H1 (cell line): ENCODE results near the gene DIP2C.
"Not testable (repeated sequence)": the region's sequence is repeated elsewhere in the genome, so short reads cannot be mapped to it uniquely, and the experiment has no call there.

Experiments used
- BRCA1 ChIP-seq: IDR thresholded peaks from 2 replicates; pipeline ENCODE4 v1.6.1; 2012; ENCODE audit warnings: low read depth, low read length, improper control_type of control experiment
- CREB1 ChIP-seq: IDR thresholded peaks from 2 replicates; pipeline ENCODE4 v1.6.1; 2012; ENCODE audit warnings: inconsistent platforms
- NRF1 ChIP-seq: IDR thresholded peaks from 2 replicates; pipeline ENCODE4 v1.6.1; 2011; ENCODE audit warnings: mild to moderate bottlenecking, low read depth, low read length, improper control_type of control experiment
- SAP30 ChIP-seq: fragments of 300-600 bp; sonication (generic); IDR thresholded peaks from 2 replicates; pipeline ENCODE4 v1.7.1; 2012; ENCODE audit warnings: low read length, moderate library complexity, mild to moderate bottlenecking, inconsistent platforms; ENCODE audit not compliant: insufficient read depth, insufficient replicate concordance
- SIN3A ChIP-seq, 2 experiments: IDR thresholded peaks in 1 of 2; conservative IDR thresholded peaks in 1 of 2; 2 replicates each; pipeline ENCODE4 v1.6.1; 2011 to 2012; ENCODE audit warnings: low read length in 2 of 2, improper control_type of control experiment in 1 of 2, low read depth in 1 of 2, mild to moderate bottlenecking in 1 of 2
- SRF ChIP-seq: IDR thresholded peaks from 2 replicates; pipeline ENCODE4 v1.6.1; 2011; ENCODE audit warnings: mild to moderate bottlenecking, low read depth, low read length, moderate library complexity
- TF ChIP-seq, protein P1 (sequence below), 3 experiments: IDR thresholded peaks; 1 replicate in 2 of 3; 2 replicates in 1 of 3; pipeline versions ENCODE4 v1.5.1 to v1.6.1; 2011; ENCODE audit warnings: low read length in 3 of 3, mild to moderate bottlenecking in 3 of 3, inconsistent platforms in 2 of 3, low read depth in 1 of 3, moderate library complexity in 1 of 3; ENCODE audit not compliant: insufficient read depth in 1 of 3; ENCODE audit errors: control extremely low read depth in 1 of 3
- TF ChIP-seq, protein P2 (sequence below): fragments of 300-600 bp; sonication (generic); IDR thresholded peaks from 2 replicates; pipeline ENCODE4 v1.7.1; 2012; ENCODE audit warnings: low read length, moderate library complexity, mild to moderate bottlenecking, inconsistent platforms; ENCODE audit not compliant: insufficient replicate concordance
- TF ChIP-seq, protein P3 (sequence below): IDR thresholded peaks from 2 replicates; pipeline ENCODE4 v1.6.1; 2012; ENCODE audit warnings: inconsistent platforms

DNA sequence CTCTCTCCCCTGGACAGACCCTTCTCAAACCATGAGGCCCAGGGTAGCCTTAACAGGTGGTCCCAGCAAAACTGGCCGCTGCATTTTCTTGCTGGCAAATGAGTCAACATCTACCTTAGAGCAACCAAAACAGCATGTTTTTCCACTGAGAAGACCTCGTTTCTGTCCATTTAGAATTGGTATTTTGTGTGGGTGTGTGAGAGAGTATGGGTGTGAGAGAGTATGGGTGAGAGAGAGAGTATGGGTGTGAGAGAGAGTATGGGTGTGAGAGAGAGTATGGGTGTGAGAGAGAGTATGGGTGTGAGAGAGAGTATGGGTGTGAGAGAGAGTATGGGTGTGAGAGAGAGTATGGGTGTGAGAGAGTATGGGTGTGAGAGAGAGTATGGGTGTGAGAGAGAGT lies 157.1 kb downstream of the DIP2C start:
- TF ChIP-seq, protein P1, sequence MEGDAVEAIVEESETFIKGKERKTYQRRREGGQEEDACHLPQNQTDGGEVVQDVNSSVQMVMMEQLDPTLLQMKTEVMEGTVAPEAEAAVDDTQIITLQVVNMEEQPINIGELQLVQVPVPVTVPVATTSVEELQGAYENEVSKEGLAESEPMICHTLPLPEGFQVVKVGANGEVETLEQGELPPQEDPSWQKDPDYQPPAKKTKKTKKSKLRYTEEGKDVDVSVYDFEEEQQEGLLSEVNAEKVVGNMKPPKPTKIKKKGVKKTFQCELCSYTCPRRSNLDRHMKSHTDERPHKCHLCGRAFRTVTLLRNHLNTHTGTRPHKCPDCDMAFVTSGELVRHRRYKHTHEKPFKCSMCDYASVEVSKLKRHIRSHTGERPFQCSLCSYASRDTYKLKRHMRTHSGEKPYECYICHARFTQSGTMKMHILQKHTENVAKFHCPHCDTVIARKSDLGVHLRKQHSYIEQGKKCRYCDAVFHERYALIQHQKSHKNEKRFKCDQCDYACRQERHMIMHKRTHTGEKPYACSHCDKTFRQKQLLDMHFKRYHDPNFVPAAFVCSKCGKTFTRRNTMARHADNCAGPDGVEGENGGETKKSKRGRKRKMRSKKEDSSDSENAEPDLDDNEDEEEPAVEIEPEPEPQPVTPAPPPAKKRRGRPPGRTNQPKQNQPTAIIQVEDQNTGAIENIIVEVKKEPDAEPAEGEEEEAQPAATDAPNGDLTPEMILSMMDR (IDR thresholded peaks at IDR 0.05; ENCODE audit: control extremely low read depth in 1 of 3, insufficient read depth in 1 of 3, low read depth in 1 of 3, low read length in 3 of 3): not testable (repeated sequence)
- TF ChIP-seq SAP30; CREB1; SRF; NRF1; SIN3A (conservative IDR thresholded peaks at IDR 0.05 in 1 of 2, IDR thresholded peaks at IDR 0.05 in 1 of 2; ENCODE audit: low read depth in 1 of 2, low read length in 2 of 2); BRCA1: not testable (repeated sequence)
- TF ChIP-seq, protein P2, sequence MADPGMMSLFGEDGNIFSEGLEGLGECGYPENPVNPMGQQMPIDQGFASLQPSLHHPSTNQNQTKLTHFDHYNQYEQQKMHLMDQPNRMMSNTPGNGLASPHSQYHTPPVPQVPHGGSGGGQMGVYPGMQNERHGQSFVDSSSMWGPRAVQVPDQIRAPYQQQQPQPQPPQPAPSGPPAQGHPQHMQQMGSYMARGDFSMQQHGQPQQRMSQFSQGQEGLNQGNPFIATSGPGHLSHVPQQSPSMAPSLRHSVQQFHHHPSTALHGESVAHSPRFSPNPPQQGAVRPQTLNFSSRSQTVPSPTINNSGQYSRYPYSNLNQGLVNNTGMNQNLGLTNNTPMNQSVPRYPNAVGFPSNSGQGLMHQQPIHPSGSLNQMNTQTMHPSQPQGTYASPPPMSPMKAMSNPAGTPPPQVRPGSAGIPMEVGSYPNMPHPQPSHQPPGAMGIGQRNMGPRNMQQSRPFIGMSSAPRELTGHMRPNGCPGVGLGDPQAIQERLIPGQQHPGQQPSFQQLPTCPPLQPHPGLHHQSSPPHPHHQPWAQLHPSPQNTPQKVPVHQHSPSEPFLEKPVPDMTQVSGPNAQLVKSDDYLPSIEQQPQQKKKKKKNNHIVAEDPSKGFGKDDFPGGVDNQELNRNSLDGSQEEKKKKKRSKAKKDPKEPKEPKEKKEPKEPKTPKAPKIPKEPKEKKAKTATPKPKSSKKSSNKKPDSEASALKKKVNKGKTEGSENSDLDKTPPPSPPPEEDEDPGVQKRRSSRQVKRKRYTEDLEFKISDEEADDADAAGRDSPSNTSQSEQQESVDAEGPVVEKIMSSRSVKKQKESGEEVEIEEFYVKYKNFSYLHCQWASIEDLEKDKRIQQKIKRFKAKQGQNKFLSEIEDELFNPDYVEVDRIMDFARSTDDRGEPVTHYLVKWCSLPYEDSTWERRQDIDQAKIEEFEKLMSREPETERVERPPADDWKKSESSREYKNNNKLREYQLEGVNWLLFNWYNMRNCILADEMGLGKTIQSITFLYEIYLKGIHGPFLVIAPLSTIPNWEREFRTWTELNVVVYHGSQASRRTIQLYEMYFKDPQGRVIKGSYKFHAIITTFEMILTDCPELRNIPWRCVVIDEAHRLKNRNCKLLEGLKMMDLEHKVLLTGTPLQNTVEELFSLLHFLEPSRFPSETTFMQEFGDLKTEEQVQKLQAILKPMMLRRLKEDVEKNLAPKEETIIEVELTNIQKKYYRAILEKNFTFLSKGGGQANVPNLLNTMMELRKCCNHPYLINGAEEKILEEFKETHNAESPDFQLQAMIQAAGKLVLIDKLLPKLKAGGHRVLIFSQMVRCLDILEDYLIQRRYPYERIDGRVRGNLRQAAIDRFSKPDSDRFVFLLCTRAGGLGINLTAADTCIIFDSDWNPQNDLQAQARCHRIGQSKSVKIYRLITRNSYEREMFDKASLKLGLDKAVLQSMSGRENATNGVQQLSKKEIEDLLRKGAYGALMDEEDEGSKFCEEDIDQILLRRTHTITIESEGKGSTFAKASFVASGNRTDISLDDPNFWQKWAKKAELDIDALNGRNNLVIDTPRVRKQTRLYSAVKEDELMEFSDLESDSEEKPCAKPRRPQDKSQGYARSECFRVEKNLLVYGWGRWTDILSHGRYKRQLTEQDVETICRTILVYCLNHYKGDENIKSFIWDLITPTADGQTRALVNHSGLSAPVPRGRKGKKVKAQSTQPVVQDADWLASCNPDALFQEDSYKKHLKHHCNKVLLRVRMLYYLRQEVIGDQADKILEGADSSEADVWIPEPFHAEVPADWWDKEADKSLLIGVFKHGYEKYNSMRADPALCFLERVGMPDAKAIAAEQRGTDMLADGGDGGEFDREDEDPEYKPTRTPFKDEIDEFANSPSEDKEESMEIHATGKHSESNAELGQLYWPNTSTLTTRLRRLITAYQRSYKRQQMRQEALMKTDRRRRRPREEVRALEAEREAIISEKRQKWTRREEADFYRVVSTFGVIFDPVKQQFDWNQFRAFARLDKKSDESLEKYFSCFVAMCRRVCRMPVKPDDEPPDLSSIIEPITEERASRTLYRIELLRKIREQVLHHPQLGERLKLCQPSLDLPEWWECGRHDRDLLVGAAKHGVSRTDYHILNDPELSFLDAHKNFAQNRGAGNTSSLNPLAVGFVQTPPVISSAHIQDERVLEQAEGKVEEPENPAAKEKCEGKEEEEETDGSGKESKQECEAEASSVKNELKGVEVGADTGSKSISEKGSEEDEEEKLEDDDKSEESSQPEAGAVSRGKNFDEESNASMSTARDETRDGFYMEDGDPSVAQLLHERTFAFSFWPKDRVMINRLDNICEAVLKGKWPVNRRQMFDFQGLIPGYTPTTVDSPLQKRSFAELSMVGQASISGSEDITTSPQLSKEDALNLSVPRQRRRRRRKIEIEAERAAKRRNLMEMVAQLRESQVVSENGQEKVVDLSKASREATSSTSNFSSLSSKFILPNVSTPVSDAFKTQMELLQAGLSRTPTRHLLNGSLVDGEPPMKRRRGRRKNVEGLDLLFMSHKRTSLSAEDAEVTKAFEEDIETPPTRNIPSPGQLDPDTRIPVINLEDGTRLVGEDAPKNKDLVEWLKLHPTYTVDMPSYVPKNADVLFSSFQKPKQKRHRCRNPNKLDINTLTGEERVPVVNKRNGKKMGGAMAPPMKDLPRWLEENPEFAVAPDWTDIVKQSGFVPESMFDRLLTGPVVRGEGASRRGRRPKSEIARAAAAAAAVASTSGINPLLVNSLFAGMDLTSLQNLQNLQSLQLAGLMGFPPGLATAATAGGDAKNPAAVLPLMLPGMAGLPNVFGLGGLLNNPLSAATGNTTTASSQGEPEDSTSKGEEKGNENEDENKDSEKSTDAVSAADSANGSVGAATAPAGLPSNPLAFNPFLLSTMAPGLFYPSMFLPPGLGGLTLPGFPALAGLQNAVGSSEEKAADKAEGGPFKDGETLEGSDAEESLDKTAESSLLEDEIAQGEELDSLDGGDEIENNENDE: not testable (repeated sequence)
- TF ChIP-seq, protein P3, sequence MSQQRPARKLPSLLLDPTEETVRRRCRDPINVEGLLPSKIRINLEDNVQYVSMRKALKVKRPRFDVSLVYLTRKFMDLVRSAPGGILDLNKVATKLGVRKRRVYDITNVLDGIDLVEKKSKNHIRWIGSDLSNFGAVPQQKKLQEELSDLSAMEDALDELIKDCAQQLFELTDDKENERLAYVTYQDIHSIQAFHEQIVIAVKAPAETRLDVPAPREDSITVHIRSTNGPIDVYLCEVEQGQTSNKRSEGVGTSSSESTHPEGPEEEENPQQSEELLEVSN: not testable (repeated sequence)
